Endothelial cell of umbilical vein (primary cell): ENCODE data around the gene CACHD1.

Source experiments
- EZH2 ChIP-seq: IDR thresholded peaks from 2 replicates; pipeline ENCODE4 v1.6.1; 2012; ENCODE audit warnings: borderline replicate concordance, low read depth, mild to moderate bottlenecking, moderate library complexity, low read length, inconsistent platforms; ENCODE audit not compliant: severe bottlenecking
- POLR2AphosphoS5 ChIP-seq: IDR thresholded peaks from 2 replicates; pipeline ENCODE4 v1.6.1; 2012; ENCODE audit warnings: low read depth, mild to moderate bottlenecking, control low read depth, low read length, moderate library complexity; ENCODE audit not compliant: insufficient read depth
- TF ChIP-seq, protein P1 (sequence below), 2 donors: IDR thresholded peaks; 1 replicate in 1 of 2; 2 replicates in 1 of 2; pipeline ENCODE4 v1.5.1; 2011; ENCODE audit warnings: low read length in 2 of 2, mild to moderate bottlenecking in 2 of 2, moderate library complexity in 2 of 2, control low read depth in 1 of 2, inconsistent platforms in 1 of 2, low read depth in 1 of 2; ENCODE audit not compliant: insufficient read depth in 1 of 2; ENCODE audit errors: extremely low read depth in 1 of 2

DNA sequence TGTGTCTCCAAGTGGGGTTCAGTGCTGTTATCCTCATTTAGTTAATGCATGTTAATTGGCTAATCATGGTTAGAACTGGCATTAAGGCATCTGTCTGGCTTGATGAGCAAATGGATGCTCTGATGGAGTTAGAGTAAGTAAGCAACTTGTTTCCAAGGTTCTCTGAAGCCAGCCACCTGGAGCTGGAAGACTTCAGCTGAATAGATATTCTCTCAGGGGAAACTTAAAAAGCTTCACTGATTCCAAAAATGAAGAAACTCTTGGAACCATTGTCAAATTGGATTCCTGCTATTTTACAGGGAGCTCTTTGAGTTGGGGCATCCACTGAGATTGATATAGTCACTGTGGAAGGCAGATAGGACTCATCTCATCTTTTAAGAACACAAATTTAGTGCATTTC lies 118.9 kb downstream of the CACHD1 start:
- TF ChIP-seq POLR2AphosphoS5 (no peak), EZH2 (no peak)
- TF ChIP-seq, protein P1, sequence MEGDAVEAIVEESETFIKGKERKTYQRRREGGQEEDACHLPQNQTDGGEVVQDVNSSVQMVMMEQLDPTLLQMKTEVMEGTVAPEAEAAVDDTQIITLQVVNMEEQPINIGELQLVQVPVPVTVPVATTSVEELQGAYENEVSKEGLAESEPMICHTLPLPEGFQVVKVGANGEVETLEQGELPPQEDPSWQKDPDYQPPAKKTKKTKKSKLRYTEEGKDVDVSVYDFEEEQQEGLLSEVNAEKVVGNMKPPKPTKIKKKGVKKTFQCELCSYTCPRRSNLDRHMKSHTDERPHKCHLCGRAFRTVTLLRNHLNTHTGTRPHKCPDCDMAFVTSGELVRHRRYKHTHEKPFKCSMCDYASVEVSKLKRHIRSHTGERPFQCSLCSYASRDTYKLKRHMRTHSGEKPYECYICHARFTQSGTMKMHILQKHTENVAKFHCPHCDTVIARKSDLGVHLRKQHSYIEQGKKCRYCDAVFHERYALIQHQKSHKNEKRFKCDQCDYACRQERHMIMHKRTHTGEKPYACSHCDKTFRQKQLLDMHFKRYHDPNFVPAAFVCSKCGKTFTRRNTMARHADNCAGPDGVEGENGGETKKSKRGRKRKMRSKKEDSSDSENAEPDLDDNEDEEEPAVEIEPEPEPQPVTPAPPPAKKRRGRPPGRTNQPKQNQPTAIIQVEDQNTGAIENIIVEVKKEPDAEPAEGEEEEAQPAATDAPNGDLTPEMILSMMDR (IDR thresholded peaks at IDR 0.05; ENCODE audit: extremely low read depth in 1 of 2, insufficient read depth in 1 of 2, low read depth in 1 of 2, low read length in 2 of 2), result no peak
